ENCODE measurements around the gene H3-3A.

The H3-3A gene

DNA sequence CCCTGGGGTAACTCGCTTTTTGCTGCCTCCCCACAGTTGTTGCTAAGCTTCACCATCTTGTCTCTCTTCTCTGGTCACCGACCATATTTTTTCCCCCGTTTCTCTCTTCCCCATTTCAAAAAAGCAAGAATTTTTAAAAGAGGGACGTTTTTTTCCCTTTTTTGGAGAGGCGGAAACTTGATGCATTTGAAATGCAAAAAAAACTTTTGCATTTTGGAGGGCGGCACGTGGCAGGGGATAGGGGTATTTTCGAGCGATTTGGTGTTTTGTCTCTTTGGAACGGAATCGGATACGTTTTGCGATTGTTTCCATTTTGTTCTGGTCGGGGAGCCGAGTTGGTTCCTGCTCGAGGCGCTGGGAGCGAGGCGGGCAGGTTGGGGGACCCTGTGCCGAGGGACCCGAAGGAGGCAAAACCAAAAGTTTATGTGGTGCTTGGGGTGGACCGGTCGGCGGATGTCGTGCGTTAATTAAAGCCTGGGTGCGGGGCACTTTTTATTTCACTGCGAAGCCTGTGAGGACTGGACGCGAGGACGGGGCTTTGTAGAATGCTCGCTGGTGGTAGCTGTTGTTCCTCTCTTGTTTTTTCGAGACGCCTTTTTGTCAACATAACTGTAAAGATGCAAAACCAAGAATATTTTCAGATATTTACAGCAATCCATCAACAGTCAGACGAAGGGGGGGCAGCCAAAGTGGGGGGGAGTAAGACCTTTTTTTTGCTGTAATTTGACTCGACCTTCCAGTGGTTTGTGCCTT, 884 bp downstream of the H3-3A start:
- peak overlapping the region; percentile 82 for H3K4me3 ChIP-seq (ENCODE audit: low read length)
- H3K36me3 ChIP-seq (replicated peaks; ENCODE audit: low read depth, low read length), result peaks cover 47% of the 10 kb centered on the region
- peaks cover 65% of the 10 kb centered on the region for H3K79me2 ChIP-seq (ENCODE audit: low read length)
- no peaks in the 10 kb centered on the region for H3K27me3 ChIP-seq (ENCODE audit: low read depth, low read length)
- H3K4me2 ChIP-seq (ENCODE audit: low read length), result peak overlapping the region; percentile 79
- H3K27ac ChIP-seq (ENCODE audit: low read length), result peak overlapping the region; percentile 88
- H3K9ac ChIP-seq (ENCODE audit: low read length), result peak overlapping the region; percentile 85
- H4K20me1 ChIP-seq (ENCODE audit: insufficient read depth, low read length), result peaks cover 50% of the 10 kb centered on the region
- H3K9me3 ChIP-seq (ENCODE audit: insufficient read depth, low read length), result no peaks in the 10 kb centered on the region
- H3K4me1 ChIP-seq (ENCODE audit: low read length), result peaks cover 29% of the 10 kb centered on the region
- no peak overlapping the region for H2AFZ ChIP-seq (ENCODE audit: low read depth, low read length)
- TF ChIP-seq EZH2phosphoT487 (IDR thresholded peaks at IDR 0.05; ENCODE audit: low read depth), result no peak
- TF ChIP-seq, protein P1, sequence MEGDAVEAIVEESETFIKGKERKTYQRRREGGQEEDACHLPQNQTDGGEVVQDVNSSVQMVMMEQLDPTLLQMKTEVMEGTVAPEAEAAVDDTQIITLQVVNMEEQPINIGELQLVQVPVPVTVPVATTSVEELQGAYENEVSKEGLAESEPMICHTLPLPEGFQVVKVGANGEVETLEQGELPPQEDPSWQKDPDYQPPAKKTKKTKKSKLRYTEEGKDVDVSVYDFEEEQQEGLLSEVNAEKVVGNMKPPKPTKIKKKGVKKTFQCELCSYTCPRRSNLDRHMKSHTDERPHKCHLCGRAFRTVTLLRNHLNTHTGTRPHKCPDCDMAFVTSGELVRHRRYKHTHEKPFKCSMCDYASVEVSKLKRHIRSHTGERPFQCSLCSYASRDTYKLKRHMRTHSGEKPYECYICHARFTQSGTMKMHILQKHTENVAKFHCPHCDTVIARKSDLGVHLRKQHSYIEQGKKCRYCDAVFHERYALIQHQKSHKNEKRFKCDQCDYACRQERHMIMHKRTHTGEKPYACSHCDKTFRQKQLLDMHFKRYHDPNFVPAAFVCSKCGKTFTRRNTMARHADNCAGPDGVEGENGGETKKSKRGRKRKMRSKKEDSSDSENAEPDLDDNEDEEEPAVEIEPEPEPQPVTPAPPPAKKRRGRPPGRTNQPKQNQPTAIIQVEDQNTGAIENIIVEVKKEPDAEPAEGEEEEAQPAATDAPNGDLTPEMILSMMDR (IDR thresholded peaks at IDR 0.05; ENCODE audit: low read depth, low read length), result no peak

DNA sequence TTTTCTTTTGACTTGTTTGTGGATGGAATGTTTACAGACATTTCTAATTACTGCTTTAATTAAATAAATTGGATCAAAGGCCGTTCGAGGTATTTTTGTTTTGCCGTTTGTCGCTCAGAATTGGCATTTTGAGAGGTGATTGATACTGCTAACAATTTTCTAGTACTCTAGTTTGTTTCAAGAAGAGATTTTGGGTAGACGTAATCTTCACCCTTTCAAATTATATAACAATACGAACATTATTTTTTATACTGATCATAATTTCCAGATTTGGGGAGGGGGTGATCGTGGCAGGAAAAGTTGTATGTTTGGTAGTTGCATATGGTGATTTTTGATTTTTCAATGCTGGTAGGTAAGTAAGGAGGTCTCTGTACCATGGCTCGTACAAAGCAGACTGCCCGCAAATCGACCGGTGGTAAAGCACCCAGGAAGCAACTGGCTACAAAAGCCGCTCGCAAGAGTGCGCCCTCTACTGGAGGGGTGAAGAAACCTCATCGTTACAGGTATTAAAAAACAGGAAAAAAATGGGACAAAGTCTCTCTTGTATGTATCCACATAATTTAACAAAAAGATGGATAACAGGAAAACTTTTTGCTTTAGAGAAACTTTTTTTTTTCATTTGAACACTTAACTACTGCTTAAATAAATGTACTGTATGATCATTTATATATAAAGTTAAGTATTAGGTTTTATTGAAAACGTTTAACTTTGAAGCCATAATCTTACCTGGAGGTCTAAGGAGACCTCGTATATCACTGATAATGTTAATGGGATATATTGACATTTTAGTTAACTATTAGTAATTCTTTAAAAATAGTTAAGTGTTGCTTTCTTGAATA, 1.7 kb downstream of the H3-3A start:
- H3K4me3 ChIP-seq (ENCODE audit: low read length), result peak overlapping the region; percentile 82
- H3K4me2 ChIP-seq (ENCODE audit: low read length), result peak overlapping the region; percentile 79
- no peaks in the 10 kb centered on the region for H3K27me3 ChIP-seq (ENCODE audit: low read depth, low read length)
- TF ChIP-seq EZH2phosphoT487 (IDR thresholded peaks at IDR 0.05; ENCODE audit: low read depth), result no peak
- TF ChIP-seq, protein P1 (IDR thresholded peaks at IDR 0.05; ENCODE audit: low read depth, low read length), result peak; percentile 72
- peak overlapping the region; percentile 88 for H3K27ac ChIP-seq (ENCODE audit: low read length)
- peaks cover 73% of the 10 kb centered on the region for H3K79me2 ChIP-seq (ENCODE audit: low read length)
- H3K9me3 ChIP-seq (ENCODE audit: insufficient read depth, low read length), result no peaks in the 10 kb centered on the region
- peak overlapping the region; percentile 85 for H3K9ac ChIP-seq (ENCODE audit: low read length)
- H2AFZ ChIP-seq (ENCODE audit: low read depth, low read length), result no peak overlapping the region
- peaks cover 58% of the 10 kb centered on the region for H4K20me1 ChIP-seq (ENCODE audit: insufficient read depth, low read length)
- peaks cover 29% of the 10 kb centered on the region for H3K4me1 ChIP-seq (ENCODE audit: low read length)
- H3K36me3 ChIP-seq (replicated peaks; ENCODE audit: low read depth, low read length), result peaks cover 54% of the 10 kb centered on the region

- no peak overlapping the region for H3K27ac ChIP-seq (ENCODE audit: low read length)
- H4K20me1 ChIP-seq (ENCODE audit: insufficient read depth, low read length), result peaks cover 65% of the 10 kb centered on the region
- TF ChIP-seq, protein P1 (IDR thresholded peaks at IDR 0.05; ENCODE audit: low read depth, low read length), result peak; percentile 73
- TF ChIP-seq EZH2phosphoT487 (IDR thresholded peaks at IDR 0.05; ENCODE audit: low read depth), result no peak
- no peaks in the 10 kb centered on the region for H3K9me3 ChIP-seq (ENCODE audit: insufficient read depth, low read length)
- H3K4me2 ChIP-seq (ENCODE audit: low read length), result peak overlapping the region; percentile 79
- peak overlapping the region; percentile 46 for H3K9ac ChIP-seq (ENCODE audit: low read length)
- peaks cover 54% of the 10 kb centered on the region for H3K36me3 ChIP-seq (replicated peaks; ENCODE audit: low read depth, low read length)
- H3K27me3 ChIP-seq (ENCODE audit: low read depth, low read length), result no peaks in the 10 kb centered on the region
- peaks cover 29% of the 10 kb centered on the region for H3K4me1 ChIP-seq (ENCODE audit: low read length)
- no peak overlapping the region for H2AFZ ChIP-seq (ENCODE audit: low read depth, low read length)
- peaks cover 80% of the 10 kb centered on the region for H3K79me2 ChIP-seq (ENCODE audit: low read length)
- H3K4me3 ChIP-seq (ENCODE audit: low read length), result peak overlapping the region; percentile 82
Measured at GRCh38 chr1:226064816-226065248, 2.3 kb downstream of the H3-3A start.

All from OCI-LY3 (cell line).